Activated CD4-positive, alpha-beta memory T cell treated with anti-CD3 and anti-CD28 coated beads for 36 hours (primary cell): ENCODE data around the gene CPOX. TPM values are rescaled to one million over a fixed set of nuclear protein-coding genes. Genes with fewer than 3 reads are reported as not detected.

ENCODE experiments used
- CTCF ChIA-PET: fragments of 350-600 bp; sonication (Branson Sonifier 250); formaldehyde crosslinking; loops from one replicate; lab custom pipeline; 2021; ENCODE audit warnings: antibody characterized with exemption, inconsistent platforms; lab: Charles Lee
- POLR2A ChIA-PET: fragments of 350-600 bp; sonication (Branson Sonifier 250); formaldehyde crosslinking; loops from one replicate; lab custom pipeline; 2021; ENCODE audit warnings: antibody characterized with exemption; lab: Charles Lee
- DNase-seq: peaks from one replicate; pipeline ENCODE4 v3.0.0-alpha.2; 2020
- H3K27ac Mint-ChIP-seq: one replicate; pipeline ENCODE4 v1.8.0; 2021; ENCODE audit warnings: mixed read lengths
- H3K27me3 Mint-ChIP-seq: one replicate; pipeline ENCODE4 v1.8.0; 2021; ENCODE audit warnings: mixed read lengths
- H3K36me3 Mint-ChIP-seq: one replicate; pipeline ENCODE4 v1.8.0; 2021; ENCODE audit warnings: mixed read lengths
- H3K4me1 Mint-ChIP-seq: one replicate; pipeline ENCODE4 v1.8.0; 2021; ENCODE audit warnings: low read depth, mixed read lengths
- H3K4me3 Mint-ChIP-seq: one replicate; pipeline ENCODE4 v1.8.0; 2021; ENCODE audit warnings: mild to moderate bottlenecking, mixed read lengths
- H3K9me3 Mint-ChIP-seq: one replicate; pipeline ENCODE4 v1.8.0; 2021; ENCODE audit warnings: mixed read lengths
- intact Hi-C: fragments of 100-400 bp; cut with micrococcal nuclease; formaldehyde crosslinking; loops from one replicate; pipeline ENCODE4 v1.15.1; 2023
- total RNA-seq, 2 experiments: library from RNA; stranded (reverse); gene quantifications; one replicate each; pipeline ENCODE4 v1.2.3, GENCODE V29; 2021

CPOX gene
- total RNA-seq, 2 experiments from 2014 or later, result 36.0 to 39.2 TPM

DNA sequence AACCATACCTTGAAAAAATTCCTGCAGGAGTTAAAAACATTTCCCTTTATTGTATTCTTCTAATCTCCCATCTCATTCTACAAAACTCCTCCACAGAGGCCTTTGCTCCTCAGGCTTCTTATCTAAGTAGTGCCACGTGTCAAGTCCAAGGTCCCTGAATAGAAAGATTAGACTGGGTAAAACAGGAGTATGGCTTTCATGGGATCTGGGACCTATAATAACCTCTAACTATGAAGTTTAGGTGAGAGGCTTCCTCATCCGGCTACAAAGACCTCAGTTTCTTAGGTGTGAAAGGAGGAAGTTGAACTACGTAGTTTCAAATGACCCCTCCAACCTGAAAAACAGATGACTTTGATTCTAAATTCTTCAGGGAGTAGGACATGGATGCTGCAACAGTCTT is 41.7 kb downstream of the CPOX start:
- ChIA-PET POLR2A (interaction anchor here (1.3 kb wide), 1 partner anchor 15 kb away, joined by 3 read pairs; no protein-coding TSS in a partner anchor), CTCF (interaction anchor here (1.0 to 1.6 kb wide), 2 partner anchors 11 to 15 kb away, joined by 3 to 4 read pairs; no protein-coding TSS in a partner anchor)
- intact Hi-C loops, result no loop called here

GRCh38 chr3:98551236-98551635 is 42.2 kb downstream of the CPOX start:
- H3K4me1 Mint-ChIP-seq, result peaks cover 62% of the 10 kb centered on the region
- CTCF ChIA-PET, result interaction anchor here (1.0 to 1.6 kb wide), 2 partner anchors 10 to 15 kb away, joined by 3 to 4 read pairs; no protein-coding TSS in a partner anchor
- intact Hi-C loops, result no loop called here
- DNase-seq, result no peak
- H3K36me3 Mint-ChIP-seq, result peaks cover 10% of the 10 kb centered on the region
- POLR2A ChIA-PET, result no interaction called here
- H3K27me3 Mint-ChIP-seq, result no peaks in the 10 kb centered on the region
- no peak overlapping the region for H3K4me3 Mint-ChIP-seq
- no peaks in the 10 kb centered on the region for H3K9me3 Mint-ChIP-seq
- H3K27ac Mint-ChIP-seq, result no peak overlapping the region

More for the DNA sequence above, 41.7 kb downstream of the CPOX start:
- H3K4me3 Mint-ChIP-seq, result no peak overlapping the region
- peaks cover 10% of the 10 kb centered on the region for H3K36me3 Mint-ChIP-seq
- H3K9me3 Mint-ChIP-seq, result no peaks in the 10 kb centered on the region
- no peaks in the 10 kb centered on the region for H3K27me3 Mint-ChIP-seq
- H3K4me1 Mint-ChIP-seq, result peaks cover 65% of the 10 kb centered on the region
- H3K27ac Mint-ChIP-seq, result peak overlapping the region; percentile 87
- no peak for DNase-seq

DNA sequence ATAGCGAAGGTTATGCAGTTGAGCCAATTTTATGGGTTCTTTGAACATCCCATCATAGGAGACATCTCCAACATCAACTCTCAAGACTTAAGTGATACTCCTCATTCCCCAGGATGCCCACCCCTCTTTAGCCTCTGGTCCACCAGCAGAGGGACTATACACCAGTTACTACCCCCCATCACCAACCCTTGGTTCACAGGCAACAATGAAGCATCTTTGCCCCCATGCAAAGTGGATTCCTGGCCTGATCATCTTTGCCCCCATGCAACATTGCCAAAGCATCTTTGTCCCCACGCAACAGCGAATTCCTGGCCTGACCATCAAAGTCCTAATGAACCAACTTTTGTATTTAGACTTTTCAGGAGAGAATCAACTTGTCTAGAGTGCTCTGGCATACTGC is 42.6 kb downstream of the CPOX start:
- peaks cover 62% of the 10 kb centered on the region for H3K4me1 Mint-ChIP-seq
- no peak overlapping the region for H3K27ac Mint-ChIP-seq
- H3K9me3 Mint-ChIP-seq, result no peaks in the 10 kb centered on the region
- CTCF ChIA-PET, result interaction anchor here (1.0 kb wide), 1 partner anchor 10 kb away, joined by 3 read pairs; no protein-coding TSS in a partner anchor
- intact Hi-C loops, result no loop called here
- H3K27me3 Mint-ChIP-seq, result no peaks in the 10 kb centered on the region
- POLR2A ChIA-PET, result no interaction called here
- H3K4me3 Mint-ChIP-seq, result no peak overlapping the region
- no peak for DNase-seq
- peaks cover 8% of the 10 kb centered on the region for H3K36me3 Mint-ChIP-seq

DNA sequence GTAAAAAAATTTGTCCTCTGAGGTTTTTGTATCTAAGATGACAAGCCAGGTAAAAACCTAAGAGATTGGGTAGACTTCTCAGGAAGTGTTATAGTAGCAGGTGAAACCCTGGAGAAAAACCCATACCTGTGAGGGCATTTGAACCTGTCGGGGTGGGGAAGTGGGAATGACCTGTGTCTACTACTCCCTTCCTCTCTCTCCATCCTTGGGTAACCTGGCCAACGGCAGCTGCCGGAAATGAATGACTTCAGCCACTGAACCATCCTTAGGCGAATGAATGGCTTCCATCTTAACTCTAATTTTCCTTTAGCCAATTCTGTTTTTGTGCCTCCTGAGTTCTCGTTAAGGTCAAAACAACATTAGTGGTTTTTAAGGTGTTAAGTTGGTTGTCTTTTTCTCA is 44.9 kb downstream of the CPOX start:
- Mint-ChIP-seq H3K9me3 (no peaks in the 10 kb centered on the region), H3K27me3 (no peaks in the 10 kb centered on the region), H3K36me3 (peaks cover 3% of the 10 kb centered on the region), H3K27ac (no peak overlapping the region), H3K4me3 (no peak overlapping the region), H3K4me1 (peaks cover 50% of the 10 kb centered on the region)
- intact Hi-C loops, result no loop called here
- no peak for DNase-seq
- POLR2A ChIA-PET, result interaction anchor here (1.2 kb wide), 1 partner anchor 12 kb away, joined by 3 read pairs; no protein-coding TSS in a partner anchor
- CTCF ChIA-PET, result no interaction called here

- intact Hi-C loops, result loop anchor here (1.0 kb wide), 3 partner anchors 10 to 19 kb away; no protein-coding TSS in a partner anchor
- Mint-ChIP-seq H3K9me3 (no peaks in the 10 kb centered on the region), H3K4me1 (peaks cover 47% of the 10 kb centered on the region), H3K27me3 (no peaks in the 10 kb centered on the region), H3K27ac (peak overlapping the region; percentile 78), H3K4me3 (peak overlapping the region; percentile 64), H3K36me3 (no peaks in the 10 kb centered on the region)
- CTCF ChIA-PET, result interaction anchor here (1.0 to 2.2 kb wide), 5 partner anchors 9 to 51 kb away, joined by 3 to 9 read pairs (median 5); no protein-coding TSS in a partner anchor
- DNase-seq, result no peak
- POLR2A ChIA-PET, result interaction anchor here (0.6 to 2.5 kb wide), 4 partner anchors 9 to 47 kb away, joined by 3 to 17 read pairs (median 6); partner anchors contain the start of gene CPOX
Measured at GRCh38 chr3:98545940-98546339, 47.5 kb downstream of the CPOX start.

DNA sequence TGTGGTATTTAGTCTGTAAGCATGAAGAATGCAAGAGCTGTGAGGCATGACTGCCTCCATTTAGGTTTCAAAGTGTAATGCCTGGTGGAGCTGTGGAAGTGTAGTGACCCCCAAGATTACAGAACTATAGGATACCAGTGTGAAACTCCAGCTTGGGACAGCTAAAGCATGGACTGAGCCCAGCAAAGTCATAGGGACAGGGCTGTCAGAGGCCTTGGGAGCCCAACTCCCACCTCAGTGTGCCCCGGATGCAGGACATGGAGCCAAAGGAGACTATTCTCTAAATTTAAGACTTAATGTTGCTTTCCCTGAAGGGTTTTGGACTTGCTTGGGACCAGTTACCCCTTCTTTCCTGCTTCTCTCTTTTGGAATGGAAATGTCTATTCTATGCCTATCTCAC is 50.8 kb downstream of the CPOX start:
- ChIA-PET POLR2A (interaction anchor here (1.0 to 1.1 kb wide), 2 partner anchors 7 to 22 kb away, joined by 3 read pairs; no protein-coding TSS in a partner anchor), CTCF (no interaction called here)
- no peak overlapping the region for H3K27ac Mint-ChIP-seq
- no peaks in the 10 kb centered on the region for H3K27me3 Mint-ChIP-seq
- intact Hi-C loops, result no loop called here
- no peaks in the 10 kb centered on the region for H3K9me3 Mint-ChIP-seq
- no peak overlapping the region for H3K4me3 Mint-ChIP-seq
- peaks cover 50% of the 10 kb centered on the region for H3K4me1 Mint-ChIP-seq
- DNase-seq, result no peak
- H3K36me3 Mint-ChIP-seq, result no peaks in the 10 kb centered on the region

DNA sequence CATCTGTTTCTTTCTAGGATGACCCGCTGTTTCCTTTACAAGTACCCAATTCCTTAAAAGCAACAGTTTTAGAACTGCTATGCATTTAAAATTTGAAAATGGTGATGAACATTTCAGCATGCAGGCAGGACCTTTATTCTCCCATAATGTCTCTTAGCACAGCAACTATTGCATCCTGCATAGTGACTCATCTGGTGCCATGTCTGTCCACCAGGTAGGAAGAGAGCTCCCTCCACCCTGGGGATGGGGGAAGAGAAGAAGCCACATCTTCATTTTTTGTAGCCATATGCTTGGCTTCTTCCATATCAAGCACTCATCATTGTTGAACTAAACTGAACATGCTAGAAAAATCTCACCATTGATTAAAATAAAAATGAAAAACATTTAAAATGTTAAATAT is 51.7 kb downstream of the CPOX start:
- intact Hi-C loops, result no loop called here
- ChIA-PET CTCF (no interaction called here), POLR2A (interaction anchor here (0.5 to 1.3 kb wide), 4 partner anchors 8 to 21 kb away, joined by 3 to 7 read pairs (median 4); no protein-coding TSS in a partner anchor)
- Mint-ChIP-seq H3K4me3 (no peak overlapping the region), H3K9me3 (no peaks in the 10 kb centered on the region), H3K27ac (no peak overlapping the region), H3K4me1 (peaks cover 56% of the 10 kb centered on the region), H3K27me3 (no peaks in the 10 kb centered on the region), H3K36me3 (no peaks in the 10 kb centered on the region)
- no peak for DNase-seq

GRCh38 chr3:98540346-98540745 is 53.1 kb downstream of the CPOX start:
- no peak for DNase-seq
- no peak overlapping the region for H3K4me3 Mint-ChIP-seq
- H3K27ac Mint-ChIP-seq, result peak overlapping the region; percentile 69
- H3K27me3 Mint-ChIP-seq, result no peaks in the 10 kb centered on the region
- intact Hi-C loops, result loop anchor here (1.0 kb wide), 1 partner anchor 16 kb away; no protein-coding TSS in a partner anchor
- ChIA-PET CTCF (interaction anchor here (1.0 kb wide), 1 partner anchor 11 kb away, joined by 3 read pairs; no protein-coding TSS in a partner anchor), POLR2A (interaction anchor here (1.3 kb wide), 1 partner anchor 17 kb away, joined by 7 read pairs; no protein-coding TSS in a partner anchor)
- H3K36me3 Mint-ChIP-seq, result no peaks in the 10 kb centered on the region
- H3K9me3 Mint-ChIP-seq, result no peaks in the 10 kb centered on the region
- peaks cover 57% of the 10 kb centered on the region for H3K4me1 Mint-ChIP-seq

DNA sequence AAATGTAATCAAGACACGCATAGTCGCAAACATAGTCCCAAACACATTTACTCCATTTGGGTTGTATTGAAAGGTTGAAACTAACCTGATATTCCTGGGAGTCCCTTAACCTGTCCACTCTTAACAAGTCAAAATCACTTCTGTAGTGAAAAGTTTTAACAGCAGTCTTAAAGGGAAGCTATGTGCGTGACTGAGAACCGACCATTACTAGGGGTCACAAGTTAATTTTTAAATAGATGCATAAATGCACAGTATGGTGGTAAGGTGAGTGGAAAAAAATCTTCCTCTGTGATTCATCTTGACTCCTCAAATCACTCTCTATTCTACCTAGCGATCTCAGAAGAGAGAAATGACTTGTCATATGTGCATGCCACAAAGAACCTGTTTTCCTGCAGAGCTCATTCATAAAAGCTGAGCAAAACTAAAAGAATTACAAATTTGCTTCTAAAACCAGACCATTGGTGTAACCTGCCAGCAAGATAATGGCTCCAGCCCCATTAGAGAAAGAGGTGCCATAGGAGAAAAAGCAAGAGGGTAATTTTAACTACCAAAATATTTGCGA is 56.9 kb downstream of the CPOX start:
- Mint-ChIP-seq H3K4me1 (peaks cover 43% of the 10 kb centered on the region), H3K27me3 (no peaks in the 10 kb centered on the region), H3K27ac (peak overlapping the region; percentile 80), H3K4me3 (peak overlapping the region; percentile 63), H3K36me3 (peaks cover 7% of the 10 kb centered on the region), H3K9me3 (no peaks in the 10 kb centered on the region)
- intact Hi-C loops, result loop anchor here (1.0 kb wide), 4 partner anchors 10 to 38 kb away; partner anchors contain the start of gene CLDND1
- no peak for DNase-seq
- POLR2A ChIA-PET, result interaction anchor here (0.7 to 2.8 kb wide), 12 partner anchors 10 to 37 kb away, joined by 3 to 39 read pairs (median 5); partner anchors contain the start of gene CLDND1
- CTCF ChIA-PET, result interaction anchor here (0.9 to 2.8 kb wide), 13 partner anchors 13 to 499 kb away, joined by 3 to 15 read pairs (median 5); partner anchors contain the start of genes CLDND1 and CPOX

DNA sequence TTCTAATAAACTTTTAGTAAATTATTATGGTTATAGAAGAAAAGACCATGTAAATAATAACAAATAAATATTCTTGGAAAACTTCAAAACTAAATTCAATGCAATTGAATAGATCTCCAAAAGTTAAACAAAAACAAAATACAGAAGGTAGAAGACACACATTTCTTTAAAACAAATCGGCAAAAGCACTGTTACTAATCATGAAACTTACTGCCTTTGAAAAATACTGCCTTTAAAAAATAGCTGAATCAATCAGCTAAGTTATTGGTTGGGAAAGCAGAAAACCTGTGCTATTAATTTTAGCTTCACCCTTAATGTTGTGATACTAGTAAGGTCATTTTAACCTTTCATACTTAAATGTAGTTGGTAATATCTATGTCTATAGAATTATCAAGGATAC is 58.7 kb downstream of the CPOX start:
- H3K4me1 Mint-ChIP-seq, result peaks cover 40% of the 10 kb centered on the region
- H3K9me3 Mint-ChIP-seq, result no peaks in the 10 kb centered on the region
- H3K4me3 Mint-ChIP-seq, result peak overlapping the region; percentile 48
- peaks cover 10% of the 10 kb centered on the region for H3K36me3 Mint-ChIP-seq
- intact Hi-C loops, result no loop called here
- CTCF ChIA-PET, result interaction anchor here (1.0 kb wide), 2 partner anchors 20 to 29 kb away, joined by 3 read pairs; no protein-coding TSS in a partner anchor
- no peaks in the 10 kb centered on the region for H3K27me3 Mint-ChIP-seq
- POLR2A ChIA-PET, result interaction anchor here (1.5 kb wide), 1 partner anchor 12 kb away, joined by 3 read pairs; the partner anchor contains the start of gene CLDND1
- H3K27ac Mint-ChIP-seq, result peak overlapping the region; percentile 51
- no peak for DNase-seq

GRCh38 chr3:98534168-98534567 is 59.2 kb downstream of the CPOX start:
- H3K27ac Mint-ChIP-seq, result peak overlapping the region; percentile 13
- peak overlapping the region; percentile 38 for H3K4me3 Mint-ChIP-seq
- no peak for DNase-seq
- H3K36me3 Mint-ChIP-seq, result peaks cover 10% of the 10 kb centered on the region
- no peaks in the 10 kb centered on the region for H3K27me3 Mint-ChIP-seq
- CTCF ChIA-PET, result interaction anchor here (1.0 to 2.1 kb wide), 3 partner anchors 21 to 58 kb away, joined by 3 to 5 read pairs (median 3); no protein-coding TSS in a partner anchor
- POLR2A ChIA-PET, result interaction anchor here (1.5 to 2.4 kb wide), 2 partner anchors 11 to 20 kb away, joined by 3 to 12 read pairs; partner anchors contain the start of gene CLDND1
- peaks cover 39% of the 10 kb centered on the region for H3K4me1 Mint-ChIP-seq
- no peaks in the 10 kb centered on the region for H3K9me3 Mint-ChIP-seq
- intact Hi-C loops, result no loop called here
